Mesothelial cell of epicardium (in vitro differentiated cells): ENCODE results near the gene RIBC2. TPM values are rescaled to one million over a fixed set of nuclear protein-coding genes. Genes with fewer than 3 reads are reported as not detected.

ENCODE experiments used
- DNase-seq, 2 experiments: peaks; one replicate each; pipeline ENCODE4 v3.0.0; 2021; ENCODE audit warnings: low spot score in 2 of 2; ENCODE audit not compliant: unreplicated experiment in 2 of 2
- H3K27ac Mint-ChIP-seq: 2 replicates; pipeline ENCODE4 v1.8.0; 2021; ENCODE audit warnings: mixed read lengths
- H3K27me3 Mint-ChIP-seq: 2 replicates; pipeline ENCODE4 v1.8.0; 2021; ENCODE audit warnings: low read depth, mixed read lengths
- H3K36me3 Mint-ChIP-seq: 2 replicates; pipeline ENCODE4 v1.8.0; 2021; ENCODE audit warnings: mixed read lengths
- H3K4me1 Mint-ChIP-seq: 2 replicates; pipeline ENCODE4 v1.8.0; 2021; ENCODE audit warnings: mixed read lengths
- H3K4me3 Mint-ChIP-seq: 2 replicates; pipeline ENCODE4 v1.8.0; 2021; ENCODE audit warnings: mild to moderate bottlenecking, moderate library complexity, mixed read lengths
- H3K9me3 Mint-ChIP-seq: 2 replicates; pipeline ENCODE4 v1.8.0; 2021; ENCODE audit warnings: mixed read lengths
- CTCF ChIP-seq: fragments of 200-600 bp; sonication (generic); IDR thresholded peaks from one replicate; pipeline ENCODE4 v1.5.0; 2021; ENCODE audit warnings: antibody characterized with exemption; ENCODE audit not compliant: unreplicated experiment
- total RNA-seq: library from RNA; stranded (reverse); gene quantifications from 3 replicates; pipeline ENCODE4 v1.2.1, GENCODE V29; 2021

The RIBC2 gene
- total RNA-seq, 1 donor from 2014 or later: 2.5 TPM

GRCh38 chr22:45455621-45456020 is 42.1 kb downstream of the RIBC2 start:
- Mint-ChIP-seq H3K27me3 (no peaks in the 10 kb centered on the region), H3K27ac (peak overlapping the region; percentile 66), H3K36me3 (no peaks in the 10 kb centered on the region), H3K9me3 (no peaks in the 10 kb centered on the region), H3K4me3 (no peak overlapping the region), H3K4me1 (peaks cover 52% of the 10 kb centered on the region)
- no peak for DNase-seq
- no peak for TF ChIP-seq CTCF

- no peak overlapping the region for H3K27ac Mint-ChIP-seq
- H3K9me3 Mint-ChIP-seq: no peaks in the 10 kb centered on the region
- TF ChIP-seq CTCF: no peak
- no peak for DNase-seq
- no peaks in the 10 kb centered on the region for H3K36me3 Mint-ChIP-seq
- H3K27me3 Mint-ChIP-seq: no peaks in the 10 kb centered on the region
- no peak overlapping the region for H3K4me3 Mint-ChIP-seq
- peaks cover 47% of the 10 kb centered on the region for H3K4me1 Mint-ChIP-seq
These were observed 43.3 kb downstream of the RIBC2 start for GRCh38 chr22:45456811-45457210.

- no peak for TF ChIP-seq CTCF
- DNase-seq: no peak
- peaks cover 29% of the 10 kb centered on the region for H3K4me1 Mint-ChIP-seq
- no peaks in the 10 kb centered on the region for H3K36me3 Mint-ChIP-seq
- no peaks in the 10 kb centered on the region for H3K9me3 Mint-ChIP-seq
- no peaks in the 10 kb centered on the region for H3K27me3 Mint-ChIP-seq
- H3K27ac Mint-ChIP-seq: no peak overlapping the region
- no peak overlapping the region for H3K4me3 Mint-ChIP-seq
These were observed 45.0 kb downstream of the RIBC2 start for GRCh38 chr22:45458532-45458931.

- TF ChIP-seq CTCF: no peak
- Mint-ChIP-seq H3K4me1 (peaks cover 25% of the 10 kb centered on the region), H3K4me3 (no peak overlapping the region), H3K36me3 (peaks cover 1% of the 10 kb centered on the region), H3K9me3 (peaks cover 4% of the 10 kb centered on the region), H3K27ac (no peak overlapping the region), H3K27me3 (no peaks in the 10 kb centered on the region)
- no peak for DNase-seq
These were observed 45.7 kb downstream of the RIBC2 start for GRCh38 chr22:45459235-45459634.

GRCh38 chr22:45460288-45461109 is 47.0 kb downstream of the RIBC2 start:
- no peak overlapping the region for H3K4me3 Mint-ChIP-seq
- DNase-seq: peak in 1 of 2 experiments; percentile 50

More at GRCh38 chr22:45460288-45461109, 47.0 kb downstream of the RIBC2 start:
- Mint-ChIP-seq H3K4me1 (peaks cover 12% of the 10 kb centered on the region), H3K36me3 (peaks cover 1% of the 10 kb centered on the region), H3K27me3 (no peaks in the 10 kb centered on the region), H3K9me3 (peaks cover 11% of the 10 kb centered on the region), H3K27ac (peak overlapping the region; percentile 47)
- TF ChIP-seq CTCF: no peak
